CD14-positive monocyte (primary cell): ENCODE results near the gene OR13C2. TPM values are rescaled to one million over a fixed set of nuclear protein-coding genes. Genes with fewer than 3 reads are reported as not detected.
"Not testable (repeated sequence)": the region's sequence is repeated elsewhere in the genome, so short reads cannot be mapped to it uniquely, and the experiment has no call there.

Experiments used
- DNase-seq, 3 donors: peaks; one replicate each; pipeline ENCODE4 v3.0.0-alpha.2; 2011 to 2022
- H2AFZ ChIP-seq: 2 replicates; pipeline ENCODE4 v1.6.0; 2012; ENCODE audit warnings: mild to moderate bottlenecking, low read depth, low read length, inconsistent platforms; ENCODE audit not compliant: insufficient read depth, poor library complexity, severe bottlenecking
- H3K27ac ChIP-seq, 2 donors: 1 replicate in 1 of 2; 2 replicates in 1 of 2; pipeline ENCODE4 v1.5.1; 2012 to 2013; ENCODE audit warnings: low read length in 2 of 2, control low read depth in 1 of 2, inconsistent platforms in 1 of 2, low read depth in 1 of 2, mild to moderate bottlenecking in 1 of 2
- H3K27me3 ChIP-seq, 2 donors: one replicate each; pipeline versions ENCODE4 v1.6.0 to v1.6.1; 2011 to 2013; ENCODE audit warnings: low read length in 2 of 2; ENCODE audit not compliant: control insufficient read depth in 2 of 2, insufficient read depth in 2 of 2
- H3K36me3 ChIP-seq, 2 donors: replicated peaks in 1 of 2; 1 replicate in 1 of 2; 2 replicates in 1 of 2; pipeline versions ENCODE4 v1.5.1 to v1.6.1; 2012 to 2013; ENCODE audit warnings: low read length in 2 of 2, control low read depth in 1 of 2, inconsistent platforms in 1 of 2, mild to moderate bottlenecking in 1 of 2; ENCODE audit not compliant: insufficient read depth in 2 of 2, control insufficient read depth in 1 of 2
- H3K4me1 ChIP-seq, 2 donors: 1 replicate in 1 of 2; 2 replicates in 1 of 2; pipeline versions ENCODE4 v1.5.1 to v1.6.1; 2012 to 2013; ENCODE audit warnings: low read length in 2 of 2, control low read depth in 1 of 2, inconsistent platforms in 1 of 2, mild to moderate bottlenecking in 1 of 2, moderate library complexity in 1 of 2; ENCODE audit not compliant: insufficient read depth in 2 of 2, control insufficient read depth in 1 of 2
- H3K4me2 ChIP-seq: replicated peaks from 2 replicates; pipeline ENCODE3; 2012; ENCODE audit warnings: low read length, moderate library complexity, mild to moderate bottlenecking; ENCODE audit not compliant: poor library complexity, severe bottlenecking; ENCODE audit errors: extremely low read depth
- H3K4me3 ChIP-seq, 3 experiments: fragments of 200-600 bp in 1 of 3; sonication (generic) in 1 of 3; replicated peaks in 1 of 3; 1 replicate in 2 of 3; 2 replicates in 1 of 3; pipeline ENCODE4 v1.5.1; 2011 to 2013; ENCODE audit warnings: low read length in 3 of 3, mild to moderate bottlenecking in 3 of 3, control low read depth in 2 of 3, low read depth in 2 of 3, inconsistent platforms in 1 of 3, moderate library complexity in 1 of 3
- H3K79me2 ChIP-seq: 2 replicates; pipeline ENCODE4 v1.6.0; 2012; ENCODE audit warnings: mild to moderate bottlenecking, control low read depth, inconsistent platforms, low read length, moderate library complexity; ENCODE audit not compliant: insufficient read depth
- H3K9ac ChIP-seq: 2 replicates; pipeline ENCODE4 v1.6.0; 2017; ENCODE audit warnings: low read length, mild to moderate bottlenecking; ENCODE audit not compliant: insufficient read depth, poor library complexity, severe bottlenecking
- H3K9me3 ChIP-seq, 2 donors: replicated peaks in 1 of 2; 1 replicate in 1 of 2; 2 replicates in 1 of 2; pipeline versions ENCODE4 v1.5.1 to v1.6.1; 2012 to 2013; ENCODE audit warnings: low read length in 2 of 2, control low read depth in 1 of 2; ENCODE audit not compliant: control insufficient read depth in 1 of 2, insufficient read depth in 1 of 2
- H4K20me1 ChIP-seq: 2 replicates; pipeline ENCODE4 v1.6.0; 2012; ENCODE audit warnings: mild to moderate bottlenecking, low read length, control low read depth, moderate library complexity; ENCODE audit not compliant: insufficient read depth
- H3K27ac Mint-ChIP-seq, 7 donors: one replicate each; pipeline ENCODE4 v1.8.0; 2020; ENCODE audit warnings: mild to moderate bottlenecking in 7 of 7, mixed read lengths in 7 of 7, moderate library complexity in 6 of 7, inconsistent platforms in 2 of 7
- H3K27me3 Mint-ChIP-seq, 3 donors: one replicate each; pipeline ENCODE4 v1.8.0; 2021 to 2022; ENCODE audit warnings: low read depth in 3 of 3, mild to moderate bottlenecking in 3 of 3, mixed read lengths in 3 of 3, moderate library complexity in 3 of 3, inconsistent platforms in 1 of 3
- H3K36me3 Mint-ChIP-seq, 2 donors: one replicate each; pipeline ENCODE4 v1.8.0; 2020; ENCODE audit warnings: mixed read lengths in 2 of 2, inconsistent platforms in 1 of 2, mild to moderate bottlenecking in 1 of 2
- H3K4me1 Mint-ChIP-seq: one replicate; pipeline ENCODE4 v1.8.0; 2020; ENCODE audit warnings: mild to moderate bottlenecking, mixed read lengths
- H3K4me3 Mint-ChIP-seq, 2 donors: one replicate each; pipeline ENCODE4 v1.8.0; 2020; ENCODE audit warnings: mild to moderate bottlenecking in 2 of 2, mixed read lengths in 2 of 2, moderate library complexity in 1 of 2
- H3K9me3 Mint-ChIP-seq, 7 donors: one replicate each; pipeline ENCODE4 v1.8.0; 2020 to 2022; ENCODE audit warnings: mixed read lengths in 7 of 7, mild to moderate bottlenecking in 6 of 7, moderate library complexity in 6 of 7, inconsistent platforms in 2 of 7
- CTCF ChIP-seq: fragments of 200-600 bp; IDR thresholded peaks from one replicate; pipeline ENCODE4 v1.8.0; 2022; ENCODE audit warnings: antibody characterized with exemption, mild to moderate bottlenecking
- WGBS: methylation state at CpG from one replicate; pipeline ENCODE4 v1.1.5; 2013; ENCODE audit warnings: missing lambda C conversion rate; ENCODE audit not compliant: insufficient coverage; 5-methylcytosine and 5-hydroxymethylcytosine counted together
- intact Hi-C, 2 donors: fragments of 100-400 bp; cut with micrococcal nuclease; formaldehyde crosslinking; loops; one replicate each; pipeline versions ENCODE4 v1.15.0 to v1.15.1; 2023
- polyA plus RNA-seq, 3 donors: library from polyadenylated mRNA; depleted of rRNA in 1 of 3; unstranded in 2 of 3; stranded (reverse) in 1 of 3; fragments of 300-500 nt in 2 of 3; fragments of >200 nt in 1 of 3; fragmentation: Illumina TruSeq in 2 of 3; gene quantifications; 1 replicate in 2 of 3; 2 replicates in 1 of 3; pipeline ENCODE4 v1.2.3, GENCODE V29; 2012 to 2021

Gene OR13C2
- polyA plus RNA-seq, 3 donors: not detected

GRCh38 chr9:104598749-104599148, 6.7 kb downstream of the OR13C2 start:
- H3K4me1 ChIP-seq, H3K36me3 Mint-ChIP-seq: not testable (repeated sequence)

GRCh38 chr9:104589626-104590025, 15.8 kb downstream of the OR13C2 start:
- H3K27me3 ChIP-seq: no peaks in the 10 kb centered on the region
- TF ChIP-seq CTCF: no peak
- Mint-ChIP-seq H3K27ac (no peak overlapping the region), H3K4me1 (no peaks in the 10 kb centered on the region), H3K27me3 (no peaks in the 10 kb centered on the region), H3K9me3 (peaks cover 0 to 6% (median 0%) of the 10 kb centered on the region in 7 donors), H3K4me3 (no peak overlapping the region), H3K36me3 (no peaks in the 10 kb centered on the region)
- DNase-seq: no peak
- no CpG with 5 or more reads among the region's 1 CpG for WGBS
- H3K9ac ChIP-seq: no peak overlapping the region
- no peak overlapping the region for H3K4me3 ChIP-seq
- no peak overlapping the region for H3K27ac ChIP-seq
- H4K20me1 ChIP-seq: no peaks in the 10 kb centered on the region
- no peak overlapping the region for H2AFZ ChIP-seq
- no peaks in the 10 kb centered on the region for H3K4me1 ChIP-seq
- H3K9me3 ChIP-seq: no peaks in the 10 kb centered on the region
- intact Hi-C loops: no loop called here
- H3K79me2 ChIP-seq: no peaks in the 10 kb centered on the region
- H3K36me3 ChIP-seq: no peaks in the 10 kb centered on the region
- H3K4me2 ChIP-seq: no peak overlapping the region

More at GRCh38 chr9:104598749-104599148, 6.7 kb downstream of the OR13C2 start:
- H3K79me2 ChIP-seq, DNase-seq, H3K27me3 Mint-ChIP-seq, H4K20me1 ChIP-seq, H3K4me1 Mint-ChIP-seq, H3K27ac ChIP-seq, H3K4me3 Mint-ChIP-seq, H3K4me2 ChIP-seq, H3K27ac Mint-ChIP-seq, H2AFZ ChIP-seq, H3K36me3 ChIP-seq, H3K27me3 ChIP-seq, H3K9me3 ChIP-seq, H3K9ac ChIP-seq, H3K4me3 ChIP-seq, intact Hi-C loops: not testable (repeated sequence)
- WGBS: 71% methylated on average over 1 of the region's 3 CpGs
- H3K9me3 Mint-ChIP-seq: peaks cover 0 to 10% (median 0%) of the 10 kb centered on the region in 7 donors
